Ovary (tissue), 9 donors: ENCODE data around the gene MYDGF. TPM values are rescaled to one million over a fixed set of nuclear protein-coding genes. Genes with fewer than 3 reads are reported as not detected.

Experiments used
- DNase-seq, 5 donors: peaks; one replicate each; pipeline ENCODE4 v3.0.0-alpha.2; 2019 to 2020
- H3K27ac ChIP-seq, 2 donors: fragments of 200-600 bp; one replicate each; pipeline versions ENCODE4 v1.5.1 to v1.8.0; 2019 to 2022
- H3K27me3 ChIP-seq: fragments of 200-600 bp; one replicate; pipeline ENCODE4 v1.8.0; 2022
- H3K36me3 ChIP-seq: fragments of 200-600 bp; sonication (generic); one replicate; pipeline ENCODE4 v1.5.1; 2019
- H3K4me1 ChIP-seq: one replicate; pipeline ENCODE4 v1.8.1; 2013; ENCODE audit warnings: mild to moderate bottlenecking, moderate library complexity; ENCODE audit not compliant: insufficient read depth
- H3K4me3 ChIP-seq: fragments of 200-600 bp; sonication (generic); one replicate; pipeline ENCODE4 v1.5.1; 2017
- H3K9me3 ChIP-seq, 2 donors: fragments of 200-600 bp in 1 of 2; sonication (generic) in 1 of 2; one replicate each; pipeline versions ENCODE4 v1.5.1 to v1.8.1; 2013 to 2019; ENCODE audit warnings: mild to moderate bottlenecking in 1 of 2, moderate library complexity in 1 of 2
- EP300 ChIP-seq: sonication (generic); formaldehyde crosslinking; IDR thresholded peaks from one replicate; pipeline ENCODE4 v1.6.1; 2017; ENCODE audit warnings: antibody characterized with exemption
- POLR2A ChIP-seq: fragments of 450-650 bp; IDR thresholded peaks from one replicate; pipeline ENCODE4 v1.6.1; 2017; ENCODE audit warnings: antibody characterized with exemption, mild to moderate bottlenecking, moderate library complexity
- WGBS, 3 donors: extraction: QIAGEN DNeasy Blood & Tissue Kit in 1 of 3; methylation state at CpG; one replicate each; pipeline versions ENCODE4 v1.1.5 to v1.1.7; 2013 to 2017; 5-methylcytosine and 5-hydroxymethylcytosine counted together
- intact Hi-C, 4 donors: fragments of 100-400 bp; cut with DNase I; formaldehyde crosslinking; loops; one replicate each; pipeline versions ENCODE4 v1.11.0 to v1.15.1; 2022 to 2023
- polyA plus RNA-seq, 2 donors: library from polyadenylated mRNA; stranded (reverse); fragments of 200-250 nt in 1 of 2; fragments of 350-450 nt in 1 of 2; fragmentation: Illumina TruSeq in 1 of 2; extraction: RNeasy Lipid Tissue Mini Kit (QIAGEN cat#74804) in 1 of 2; gene quantifications; one replicate each; pipeline ENCODE4 v1.2.3, GENCODE V29; 2013 to 2014
- total RNA-seq, 7 donors: library from RNA; depleted of rRNA in 2 of 7; stranded (reverse); fragments of >200 nt in 2 of 7; fragmentation: NEBNext Ultra II Directional in 3 of 7; extraction: Animal tissue kit (Norgen Biotek cat#: 25700) in 3 of 7; gene quantifications; one replicate each; pipeline versions ENCODE4 v1.1.0 to v1.2.4, GENCODE V29; 2016 to 2023
- TF ChIP-seq, protein P1 (sequence below), 3 donors: fragments of 450-650 bp in 2 of 3; fragments of 200-600 bp in 1 of 3; IDR thresholded peaks; one replicate each; pipeline versions ENCODE4 v1.5.1 to v1.8.0; 2016 to 2022; ENCODE audit warnings: antibody characterized with exemption in 3 of 3, mild to moderate bottlenecking in 1 of 3
- donor health status: DM: no; HTN: no; CAD: no; lungs with moderate emphysema.
- donor health status: DM: no; HTN: no; CAD: no.
- donor health status: Bipolar disorder and iron deficiency.
- donor health status: DM: yes; HTN: yes; CAD: no.
- donor health status: DM: no; HTN: no; CAD: no.
- donor health status: DM: yes; HTN: yes; CAD: no.

Gene MYDGF
- total and polyA plus RNA-seq, 9 donors = 28.6 to 85.4 (median 59.4) TPM

DNA sequence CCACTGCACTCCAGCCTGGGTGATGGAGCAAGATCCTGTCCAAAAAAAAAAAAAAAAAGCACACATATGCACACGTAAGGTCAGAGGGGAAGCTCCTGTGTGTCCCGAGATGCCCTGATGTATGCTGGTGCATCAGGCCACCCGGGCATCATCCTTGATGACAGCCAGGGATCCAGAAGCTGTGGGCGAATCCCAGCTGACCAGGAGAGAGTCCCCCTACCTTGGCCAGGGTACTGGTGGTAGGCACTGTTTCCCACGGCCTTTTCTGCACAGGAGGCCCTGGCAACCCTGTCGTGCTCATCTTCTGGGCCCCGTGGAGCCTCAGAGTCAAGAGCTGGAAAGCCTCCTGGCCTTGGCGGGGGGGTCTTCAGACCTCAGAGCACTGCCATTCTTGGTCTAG, 14.0 kb downstream of the MYDGF start:
- H3K36me3 ChIP-seq = peaks cover 2% of the 10 kb centered on the region
- intact Hi-C loops = no loop called here
- no peaks in the 10 kb centered on the region for H3K27me3 ChIP-seq
- H3K4me3 ChIP-seq = no peak overlapping the region
- H3K9me3 ChIP-seq = peaks cover 0 to 7% of the 10 kb centered on the region in 2 donors
- no peaks in the 10 kb centered on the region for H3K4me1 ChIP-seq
- TF ChIP-seq POLR2A (no peak), EP300 (no peak)
- TF ChIP-seq, protein P1, sequence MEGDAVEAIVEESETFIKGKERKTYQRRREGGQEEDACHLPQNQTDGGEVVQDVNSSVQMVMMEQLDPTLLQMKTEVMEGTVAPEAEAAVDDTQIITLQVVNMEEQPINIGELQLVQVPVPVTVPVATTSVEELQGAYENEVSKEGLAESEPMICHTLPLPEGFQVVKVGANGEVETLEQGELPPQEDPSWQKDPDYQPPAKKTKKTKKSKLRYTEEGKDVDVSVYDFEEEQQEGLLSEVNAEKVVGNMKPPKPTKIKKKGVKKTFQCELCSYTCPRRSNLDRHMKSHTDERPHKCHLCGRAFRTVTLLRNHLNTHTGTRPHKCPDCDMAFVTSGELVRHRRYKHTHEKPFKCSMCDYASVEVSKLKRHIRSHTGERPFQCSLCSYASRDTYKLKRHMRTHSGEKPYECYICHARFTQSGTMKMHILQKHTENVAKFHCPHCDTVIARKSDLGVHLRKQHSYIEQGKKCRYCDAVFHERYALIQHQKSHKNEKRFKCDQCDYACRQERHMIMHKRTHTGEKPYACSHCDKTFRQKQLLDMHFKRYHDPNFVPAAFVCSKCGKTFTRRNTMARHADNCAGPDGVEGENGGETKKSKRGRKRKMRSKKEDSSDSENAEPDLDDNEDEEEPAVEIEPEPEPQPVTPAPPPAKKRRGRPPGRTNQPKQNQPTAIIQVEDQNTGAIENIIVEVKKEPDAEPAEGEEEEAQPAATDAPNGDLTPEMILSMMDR (IDR thresholded peaks at IDR 0.05) = no peak
- no peak overlapping the region for H3K27ac ChIP-seq
- WGBS, 3 donors = 66 to 76% (median 74%) methylated on average over 8 of the region's 8 CpGs
- DNase-seq = no peak

DNA sequence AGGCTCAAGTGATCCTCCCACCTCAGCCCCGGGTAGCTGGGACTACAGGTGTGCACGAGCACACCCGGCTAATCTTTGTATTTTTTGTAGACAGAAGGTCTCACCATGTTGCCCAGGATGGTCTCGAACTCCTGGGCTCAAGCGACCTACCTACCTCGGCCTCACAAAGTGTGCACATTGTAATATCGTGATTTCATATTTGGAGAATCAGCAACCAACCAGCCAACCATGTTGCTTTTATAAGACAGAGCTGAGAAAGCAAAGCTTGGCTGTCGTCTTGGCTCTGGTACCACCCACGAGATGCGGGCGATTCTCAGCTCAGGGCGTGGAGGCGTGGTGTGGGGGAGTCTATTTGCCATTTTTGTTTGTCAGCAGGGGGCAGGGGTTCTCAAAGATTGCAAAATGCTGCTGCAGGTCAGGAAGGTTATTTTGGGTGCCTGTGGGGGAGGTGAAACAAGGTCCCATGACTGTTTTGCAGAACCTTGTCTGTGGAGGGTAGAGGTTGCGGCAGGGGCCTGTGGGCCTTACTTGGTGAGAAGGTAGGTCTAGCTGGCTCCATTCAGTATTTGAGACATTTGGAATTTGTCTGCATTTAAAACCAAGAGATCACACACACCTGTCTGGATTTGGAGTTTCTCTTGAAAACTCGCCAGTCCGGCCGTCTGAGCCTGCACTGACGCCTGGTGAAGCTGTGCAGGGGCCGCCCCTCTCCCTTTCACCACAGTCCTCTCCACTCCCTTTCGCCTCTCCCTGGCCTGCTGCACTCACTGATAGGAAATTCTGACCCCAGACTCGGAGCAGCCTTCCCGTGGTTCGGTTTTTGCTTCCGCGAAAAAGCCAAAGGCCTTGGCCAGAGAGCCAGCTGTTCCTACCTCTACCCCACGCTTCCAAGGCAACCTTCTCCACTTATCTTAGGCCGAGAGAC, 15.4 kb downstream of the MYDGF start:
- H3K27ac ChIP-seq = no peak overlapping the region

DNA sequence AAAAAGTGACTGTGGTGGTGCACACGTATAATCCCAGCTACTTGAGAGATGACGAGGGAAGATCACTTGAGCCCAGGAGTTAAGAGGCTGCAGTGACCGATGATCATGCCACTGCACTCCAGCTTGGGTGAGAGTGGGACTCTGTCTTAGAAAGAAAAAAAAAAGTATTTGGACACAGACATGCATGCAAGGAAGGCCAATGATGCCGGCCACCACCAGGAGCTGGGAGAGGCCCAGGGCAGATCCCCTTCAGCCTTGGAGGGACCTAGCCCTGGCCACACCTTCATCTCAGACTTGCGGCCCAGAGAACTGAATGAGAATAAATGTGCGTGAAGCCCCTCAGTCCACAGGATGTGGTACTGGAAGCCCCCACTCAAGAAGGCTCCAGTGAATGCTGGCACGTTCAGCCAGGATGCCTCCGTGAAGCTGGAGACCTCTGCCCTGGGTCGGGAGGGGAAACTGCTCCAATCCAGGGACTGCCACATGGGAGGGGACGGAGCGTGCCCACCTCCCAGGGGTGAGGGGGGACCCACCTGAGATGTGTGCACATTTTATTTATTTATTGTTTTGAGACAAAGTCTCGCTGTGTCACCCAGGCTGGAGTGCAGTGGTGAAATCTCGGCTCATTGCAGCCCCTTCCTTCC, 16.2 kb downstream of the MYDGF start:
- TF ChIP-seq POLR2A (no peak), EP300 (no peak)
- TF ChIP-seq, protein P1 (IDR thresholded peaks at IDR 0.05) = no peak
- intact Hi-C loops = no loop called here
- WGBS, 3 donors = 77 to 82% (median 81%) methylated on average over 13 of the region's 13 CpGs
- Histone ChIP-seq H3K36me3 (no peaks in the 10 kb centered on the region), H3K4me3 (no peak overlapping the region), H3K9me3 (peaks cover 0 to 7% of the 10 kb centered on the region in 2 donors), H3K27me3 (no peaks in the 10 kb centered on the region), H3K4me1 (no peaks in the 10 kb centered on the region), H3K27ac (no peak overlapping the region)
- DNase-seq = no peak

More for the DNA sequence above, 15.4 kb downstream of the MYDGF start:
- intact Hi-C loops = no loop called here
- no peak overlapping the region for H3K4me3 ChIP-seq
- peaks cover 0 to 7% of the 10 kb centered on the region in 2 donors for H3K9me3 ChIP-seq
- 60 to 74% (median 63%) methylated on average over 27 of the region's 27 CpGs for WGBS, 3 donors
- TF ChIP-seq EP300 (no peak), POLR2A (no peak)
- TF ChIP-seq, protein P1 (IDR thresholded peaks at IDR 0.05) = no peak
- DNase-seq = no peak
- no peaks in the 10 kb centered on the region for H3K27me3 ChIP-seq
- H3K4me1 ChIP-seq = no peaks in the 10 kb centered on the region
- H3K36me3 ChIP-seq = peaks cover 2% of the 10 kb centered on the region

DNA sequence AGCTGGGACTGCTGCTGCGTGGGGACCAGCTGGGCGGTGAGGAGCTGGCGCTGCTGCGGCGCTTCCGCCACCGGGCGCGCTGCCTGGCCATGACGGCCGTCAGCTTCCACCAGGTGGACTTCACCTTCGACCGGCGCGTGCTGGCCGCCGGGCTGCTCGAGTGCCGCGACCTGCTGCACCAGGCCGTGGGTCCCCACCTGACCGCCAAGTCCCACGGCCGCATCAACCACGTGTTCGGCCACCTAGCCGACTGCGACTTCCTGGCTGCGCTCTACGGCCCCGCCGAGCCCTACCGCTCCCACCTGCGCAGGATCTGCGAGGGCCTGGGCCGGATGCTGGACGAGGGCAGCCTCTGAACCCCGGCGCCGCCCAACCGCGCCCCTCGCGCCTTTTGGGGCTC, 18.1 kb downstream of the MYDGF start:
- no peaks in the 10 kb centered on the region for H3K4me1 ChIP-seq
- no peak overlapping the region for H3K4me3 ChIP-seq
- no peaks in the 10 kb centered on the region for H3K36me3 ChIP-seq
- H3K27me3 ChIP-seq = no peaks in the 10 kb centered on the region
- H3K27ac ChIP-seq = no peak overlapping the region
- intact Hi-C loops = no loop called here
- 96% methylated on average over 44 of the region's 44 CpGs for WGBS, 3 donors
- no peak for DNase-seq
- no peaks in the 10 kb centered on the region for H3K9me3 ChIP-seq
- TF ChIP-seq, protein P1 (IDR thresholded peaks at IDR 0.05) = no peak
- TF ChIP-seq POLR2A (no peak), EP300 (no peak)
